Smooth muscle cell (in vitro differentiated cells): Measurements from ENCODE around the gene TBXA2R. TPM values are rescaled to one million over a fixed set of nuclear protein-coding genes. Genes with fewer than 3 reads are reported as not detected.
"Not testable (repeated sequence)": the region's sequence is repeated elsewhere in the genome, so short reads cannot be mapped to it uniquely, and the experiment has no call there.

ENCODE experiments used
- DNase-seq: peaks from one replicate; lab custom pipeline; 2025; ENCODE audit not compliant: unreplicated experiment; lab: John Stamatoyannopoulos, UW
- H2AFZ ChIP-seq: fragments of 200-600 bp; sonication (generic); 2 replicates; pipeline ENCODE4 v1.6.0; 2016; ENCODE audit warnings: antibody characterized with exemption, low read depth, mild to moderate bottlenecking
- H3F3A ChIP-seq: fragments of 200-600 bp; sonication (generic); 2 replicates; pipeline ENCODE4 v1.6.0; 2017; ENCODE audit warnings: antibody characterized with exemption, low read depth
- H3K27ac ChIP-seq: fragments of 200-600 bp; sonication (generic); 2 replicates; pipeline ENCODE4 v1.5.1; 2016; ENCODE audit warnings: low read depth, mild to moderate bottlenecking
- H3K27me3 ChIP-seq: fragments of 200-600 bp; sonication (generic); 2 replicates; pipeline ENCODE4 v1.6.1; 2016; ENCODE audit warnings: low read depth, mild to moderate bottlenecking
- H3K36me3 ChIP-seq: fragments of 200-600 bp; sonication (generic); 2 replicates; pipeline ENCODE4 v1.5.1; 2016; ENCODE audit warnings: low read depth
- H3K4me1 ChIP-seq: fragments of 200-600 bp; sonication (generic); 2 replicates; pipeline ENCODE4 v1.5.1; 2016; ENCODE audit warnings: low read depth
- H3K4me2 ChIP-seq: fragments of 200-600 bp; sonication (generic); 2 replicates; pipeline ENCODE4 v1.6.0; 2016; ENCODE audit warnings: mild to moderate bottlenecking
- H3K4me3 ChIP-seq: fragments of 200-600 bp; sonication (generic); 2 replicates; pipeline ENCODE4 v1.5.1; 2016; ENCODE audit warnings: mild to moderate bottlenecking
- H3K79me2 ChIP-seq: fragments of 200-600 bp; sonication (generic); 2 replicates; pipeline ENCODE4 v1.6.0; 2016; ENCODE audit warnings: low read depth, mild to moderate bottlenecking
- H3K9ac ChIP-seq: fragments of 200-600 bp; sonication (generic); 2 replicates; pipeline ENCODE4 v1.6.0; 2016; ENCODE audit warnings: low read depth
- H3K9me3 ChIP-seq: fragments of 200-600 bp; sonication (generic); replicated peaks from 2 replicates; pipeline ENCODE4 v1.5.1; 2016; ENCODE audit warnings: low read depth
- H4K20me1 ChIP-seq: fragments of 200-600 bp; sonication (generic); 2 replicates; pipeline ENCODE4 v1.6.0; 2016; ENCODE audit warnings: low read depth
- WGBS: methylation state at CpG from one replicate; pipeline ENCODE4 v1.1.7; 2016; ENCODE audit warnings: low lambda C conversion rate; 5-methylcytosine and 5-hydroxymethylcytosine counted together
- polyA plus RNA-seq: library from polyadenylated mRNA; unstranded; fragments of >200 nt; fragmentation: Nextera tagmentation; extraction: Ambion mirVana; gene quantifications from 2 replicates; pipeline ENCODE4 v1.2.1, GENCODE V29; 2016
- total RNA-seq: library from RNA; depleted of rRNA; stranded (reverse); fragments of >200 nt; gene quantifications from 2 replicates; pipeline ENCODE4 v1.2.3, GENCODE V29; 2014
- TF ChIP-seq, protein P1 (sequence below): fragments of 200-600 bp; sonication (generic); IDR thresholded peaks from 2 replicates; pipeline ENCODE4 v1.5.1; 2017; ENCODE audit warnings: borderline replicate concordance, mild to moderate bottlenecking, antibody characterized with exemption; ENCODE audit not compliant: insufficient read depth, poor library complexity, severe bottlenecking

The TBXA2R gene
- total and polyA plus RNA-seq, 2 experiments from 2014 or later, result 1.7 to 9.3 TPM

DNA sequence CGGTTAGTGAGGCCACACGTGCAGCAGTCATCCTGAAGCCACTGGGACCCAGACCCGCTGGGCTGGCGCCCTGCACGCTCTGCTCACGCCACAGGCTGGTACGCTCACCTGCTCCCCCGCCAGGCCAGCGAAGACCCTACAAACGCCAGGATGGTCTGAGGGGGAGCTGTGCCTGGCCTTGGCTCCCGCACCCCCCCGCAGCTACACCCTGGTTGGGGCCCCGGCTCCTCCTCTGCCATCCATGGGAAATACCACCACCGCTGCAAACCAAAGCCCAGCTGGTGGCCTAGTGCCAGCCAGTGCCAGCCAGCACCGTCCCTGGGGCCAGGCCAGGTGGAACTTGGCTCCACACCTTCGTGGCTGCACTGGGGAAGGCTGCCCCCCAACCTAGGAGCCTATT, 43.2 kb upstream of the TBXA2R start:
- no peak for DNase-seq
- no peaks in the 10 kb centered on the region for H3K79me2 ChIP-seq
- no peak overlapping the region for H3K9ac ChIP-seq
- H3K27me3 ChIP-seq, result no peaks in the 10 kb centered on the region
- no peak overlapping the region for H3K4me3 ChIP-seq
- no peak overlapping the region for H3K27ac ChIP-seq
- 97% methylated on average over 16 of the region's 16 CpGs for WGBS
- no peaks in the 10 kb centered on the region for H3K36me3 ChIP-seq
- no peaks in the 10 kb centered on the region for H3K9me3 ChIP-seq
- TF ChIP-seq, protein P1, sequence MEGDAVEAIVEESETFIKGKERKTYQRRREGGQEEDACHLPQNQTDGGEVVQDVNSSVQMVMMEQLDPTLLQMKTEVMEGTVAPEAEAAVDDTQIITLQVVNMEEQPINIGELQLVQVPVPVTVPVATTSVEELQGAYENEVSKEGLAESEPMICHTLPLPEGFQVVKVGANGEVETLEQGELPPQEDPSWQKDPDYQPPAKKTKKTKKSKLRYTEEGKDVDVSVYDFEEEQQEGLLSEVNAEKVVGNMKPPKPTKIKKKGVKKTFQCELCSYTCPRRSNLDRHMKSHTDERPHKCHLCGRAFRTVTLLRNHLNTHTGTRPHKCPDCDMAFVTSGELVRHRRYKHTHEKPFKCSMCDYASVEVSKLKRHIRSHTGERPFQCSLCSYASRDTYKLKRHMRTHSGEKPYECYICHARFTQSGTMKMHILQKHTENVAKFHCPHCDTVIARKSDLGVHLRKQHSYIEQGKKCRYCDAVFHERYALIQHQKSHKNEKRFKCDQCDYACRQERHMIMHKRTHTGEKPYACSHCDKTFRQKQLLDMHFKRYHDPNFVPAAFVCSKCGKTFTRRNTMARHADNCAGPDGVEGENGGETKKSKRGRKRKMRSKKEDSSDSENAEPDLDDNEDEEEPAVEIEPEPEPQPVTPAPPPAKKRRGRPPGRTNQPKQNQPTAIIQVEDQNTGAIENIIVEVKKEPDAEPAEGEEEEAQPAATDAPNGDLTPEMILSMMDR, result no peak
- H3F3A ChIP-seq, result no peaks in the 10 kb centered on the region
- H2AFZ ChIP-seq, result no peak overlapping the region
- H4K20me1 ChIP-seq, result no peaks in the 10 kb centered on the region
- no peaks in the 10 kb centered on the region for H3K4me1 ChIP-seq
- H3K4me2 ChIP-seq, result no peak overlapping the region

DNA sequence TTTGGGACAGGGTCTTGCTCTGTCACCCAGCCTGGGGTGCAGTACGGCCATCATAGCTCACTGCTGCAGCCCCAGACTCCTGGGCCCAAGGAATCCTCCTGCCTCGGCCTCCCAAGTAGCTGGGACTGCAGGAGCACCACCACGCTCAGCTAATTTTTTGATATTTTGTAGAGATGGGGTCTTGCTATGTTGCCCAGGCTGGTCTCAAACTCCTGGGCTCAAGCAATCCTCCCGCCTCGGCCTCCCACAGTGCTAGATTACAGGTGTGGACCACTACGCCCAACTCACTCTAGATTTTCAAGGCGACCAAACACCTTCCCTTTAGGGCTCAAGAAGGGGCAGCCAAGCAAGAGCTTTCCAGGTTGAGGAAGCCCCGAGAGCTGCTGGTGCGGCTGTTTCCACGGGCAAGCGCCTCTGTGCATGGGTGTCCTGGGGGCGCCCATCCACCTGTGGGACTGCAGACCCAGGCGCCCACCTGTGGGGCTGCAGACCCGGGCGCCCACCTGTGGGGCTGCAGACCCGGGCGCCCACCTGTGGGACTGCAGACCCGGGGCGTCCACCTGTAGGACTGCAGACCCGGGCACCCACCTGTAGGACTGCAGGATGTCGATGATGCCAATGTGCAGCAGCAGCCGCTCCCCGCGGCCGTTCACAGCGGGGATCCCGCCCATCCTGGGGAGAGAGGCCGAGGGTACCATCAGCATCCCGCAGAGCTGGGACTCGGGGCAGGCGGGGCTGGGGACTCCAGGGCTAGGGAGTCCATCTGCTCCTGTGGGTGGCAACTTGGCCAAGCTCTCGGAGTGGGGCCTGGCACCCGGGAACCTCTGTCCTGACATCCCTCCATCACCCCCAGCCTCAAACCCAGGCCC, 41.6 kb upstream of the TBXA2R start:
- Histone ChIP-seq H4K20me1 (no peaks in the 10 kb centered on the region), H3K27ac (no peak overlapping the region), H3K9me3 (no peaks in the 10 kb centered on the region), H3K9ac (no peak overlapping the region), H3F3A (no peaks in the 10 kb centered on the region), H3K36me3 (no peaks in the 10 kb centered on the region), H3K4me1 (no peaks in the 10 kb centered on the region), H3K4me3 (no peak overlapping the region), H3K4me2 (no peak overlapping the region), H3K27me3 (no peaks in the 10 kb centered on the region), H2AFZ (no peak overlapping the region), H3K79me2 (no peaks in the 10 kb centered on the region)
- no peak for DNase-seq
- TF ChIP-seq, protein P1, result no peak
- WGBS, result 99% methylated on average over 30 of the region's 33 CpGs

DNA sequence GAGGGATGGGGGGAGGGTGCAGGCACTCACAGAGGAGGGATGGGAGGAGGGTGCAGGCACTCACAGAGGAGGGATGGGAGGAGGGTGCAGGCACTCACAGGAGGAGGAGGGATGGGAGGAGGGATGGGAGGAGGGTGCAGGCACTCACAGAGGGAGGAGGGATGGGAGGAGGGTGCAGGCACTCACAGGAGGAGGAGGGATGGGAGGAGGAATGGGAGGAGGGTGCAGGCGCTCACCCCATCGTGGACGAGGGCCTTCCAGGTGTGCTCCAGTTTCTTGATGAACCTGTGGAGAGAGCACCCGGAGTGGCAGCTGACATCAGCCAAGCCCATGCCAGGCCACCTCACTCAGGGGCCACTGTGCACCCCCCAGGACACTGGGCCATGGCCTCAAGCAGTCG, 40.4 kb upstream of the TBXA2R start:
- not testable (repeated sequence) for H4K20me1 ChIP-seq, H3F3A ChIP-seq, H3K27ac ChIP-seq, H3K9me3 ChIP-seq, H3K9ac ChIP-seq, H3K79me2 ChIP-seq, H3K36me3 ChIP-seq, H3K4me1 ChIP-seq, H3K4me3 ChIP-seq, H3K4me2 ChIP-seq, H3K27me3 ChIP-seq, H2AFZ ChIP-seq, DNase-seq
- 100% methylated on average over 3 of the region's 5 CpGs for WGBS

DNA sequence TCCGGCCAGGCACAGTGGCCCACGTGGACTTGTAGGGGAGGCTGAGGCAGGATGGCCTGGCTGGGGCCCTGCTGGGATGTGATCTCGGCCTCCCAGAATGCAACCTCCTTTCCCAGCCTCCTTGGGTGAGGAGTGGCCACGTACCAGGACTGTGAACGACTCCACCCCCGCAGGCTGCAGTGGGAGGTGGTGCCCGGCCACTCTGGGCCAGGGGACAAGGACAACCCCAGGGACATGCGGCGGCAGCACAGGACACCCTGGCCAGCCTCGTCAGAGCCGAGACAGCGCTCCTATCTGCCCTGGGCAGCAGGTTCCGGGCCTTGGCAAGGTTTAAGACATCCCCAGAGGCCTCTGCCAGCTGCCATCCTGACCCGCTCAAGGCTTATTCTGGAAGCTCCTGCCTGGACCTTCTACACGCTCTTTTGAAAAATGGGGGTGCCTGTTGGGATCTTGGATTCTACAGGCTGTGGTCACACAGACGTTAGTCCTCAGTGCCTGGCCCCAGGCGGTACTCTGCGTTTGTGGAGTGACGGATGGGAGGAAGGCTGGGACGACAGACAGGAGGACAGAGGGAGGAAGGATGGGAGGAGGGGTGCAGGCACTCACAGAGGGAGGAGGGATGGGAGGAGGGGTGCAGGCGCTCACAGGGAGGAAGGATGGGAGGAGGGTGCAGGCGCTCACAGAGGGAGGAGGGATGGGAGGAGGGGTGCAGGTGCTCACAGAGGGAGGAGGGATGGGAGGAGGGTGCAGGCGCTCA, 39.8 kb upstream of the TBXA2R start:
- Histone ChIP-seq H3K36me3 (no peaks in the 10 kb centered on the region), H3K79me2 (no peaks in the 10 kb centered on the region), H3K9me3 (no peaks in the 10 kb centered on the region), H3K9ac (no peak overlapping the region), H3K27ac (no peak overlapping the region), H3F3A (no peaks in the 10 kb centered on the region), H2AFZ (no peak overlapping the region), H3K27me3 (no peaks in the 10 kb centered on the region), H3K4me1 (no peaks in the 10 kb centered on the region), H4K20me1 (no peaks in the 10 kb centered on the region), H3K4me3 (no peak overlapping the region), H3K4me2 (no peak overlapping the region)
- no peak for DNase-seq
- TF ChIP-seq, protein P1, result no peak
- 94% methylated on average over 18 of the region's 23 CpGs for WGBS
